SK-N-SH (cell line): ENCODE data around the gene TMEM212. TPM values are rescaled to one million over a fixed set of nuclear protein-coding genes. Genes with fewer than 3 reads are reported as not detected.
A peak's percentile ranks its signal among the peaks of the same experiment; 100 is the strongest.

Experiments used
- CTCF ChIA-PET: fragments of 300-600, 350-600 bp; formaldehyde crosslinking; extraction: SDS; loops from one replicate; lab custom pipeline; 2021; lab: Yijun Ruan, JAX
- POLR2A ChIA-PET: fragments of 350-600 bp; sonication (Branson Sonifier 250); formaldehyde crosslinking; extraction: SDS; loops from one replicate; lab custom pipeline; 2020; ENCODE audit warnings: antibody characterized with exemption, inconsistent platforms; lab: Yijun Ruan, JAX
- DNase-seq: peaks from one replicate; pipeline ENCODE4 v3.0.0; 2012
- H2AFZ ChIP-seq: fragments of 200-600 bp; sonication (generic); 2 replicates; pipeline ENCODE4 v1.8.1; 2016; ENCODE audit warnings: antibody characterized with exemption, mild to moderate bottlenecking, low read depth
- H3F3A ChIP-seq: fragments of 200-600 bp; sonication (generic); replicated peaks from 2 replicates; pipeline ENCODE3; 2016; ENCODE audit warnings: antibody characterized with exemption, mild to moderate bottlenecking; ENCODE audit not compliant: insufficient read depth
- H3K27ac ChIP-seq, 2 experiments: fragments of 200-500 bp in 1 of 2; fragments of 200-600 bp in 1 of 2; sonication (Bioruptor generic) in 1 of 2; sonication (generic), shearing (Covaris generic) in 1 of 2; 2 replicates each; pipeline versions ENCODE4 v1.5.1 to v1.6.1; 2014 to 2016; ENCODE audit warnings: low read depth in 2 of 2, inconsistent platforms in 1 of 2, low read length in 1 of 2, mild to moderate bottlenecking in 1 of 2, mixed read lengths in 1 of 2
- H3K27me3 ChIP-seq: fragments of 200-600 bp; sonication (generic), shearing (Covaris generic); 2 replicates; pipeline ENCODE4 v1.6.1; 2016; ENCODE audit warnings: mixed run types; ENCODE audit not compliant: insufficient read depth
- H3K36me3 ChIP-seq, 2 experiments: fragments of 200-500 bp in 1 of 2; fragments of 200-600 bp in 1 of 2; sonication (Bioruptor generic) in 1 of 2; sonication (generic) in 1 of 2; replicated peaks in 1 of 2; 2 replicates each; pipeline versions ENCODE3 to v1.5.1; 2014 to 2016; ENCODE audit warnings: low read length in 1 of 2, mild to moderate bottlenecking in 1 of 2; ENCODE audit not compliant: insufficient read depth in 2 of 2, control insufficient read depth in 1 of 2
- H3K4me1 ChIP-seq, 2 experiments: fragments of 200-500 bp in 1 of 2; fragments of 200-600 bp in 1 of 2; sonication (Bioruptor generic) in 1 of 2; sonication (generic), shearing (Covaris generic) in 1 of 2; 2 replicates each; pipeline versions ENCODE4 v1.5.1 to v1.6.1; 2014 to 2016; ENCODE audit warnings: low read depth in 1 of 2, low read length in 1 of 2, mixed run types in 1 of 2; ENCODE audit not compliant: insufficient read depth in 2 of 2, control insufficient read depth in 1 of 2
- H3K4me2 ChIP-seq: fragments of 200-600 bp; sonication (generic), shearing (Covaris generic); 2 replicates; pipeline ENCODE4 v1.6.1; 2017; ENCODE audit warnings: mixed run types
- H3K4me3 ChIP-seq, 2 experiments: fragments of 200-500 bp in 1 of 2; fragments of 200-600 bp in 1 of 2; sonication (Bioruptor generic) in 1 of 2; sonication (generic), shearing (Covaris generic) in 1 of 2; 2 replicates each; pipeline versions ENCODE4 v1.5.1 to v1.8.1; 2014 to 2016; ENCODE audit warnings: low read depth in 2 of 2, inconsistent platforms in 1 of 2, low read length in 1 of 2, mild to moderate bottlenecking in 1 of 2, mixed read lengths in 1 of 2, moderate library complexity in 1 of 2
- H3K79me2 ChIP-seq: fragments of 200-600 bp; sonication (generic); 2 replicates; pipeline ENCODE4 v1.8.1; 2017; ENCODE audit warnings: mild to moderate bottlenecking; ENCODE audit not compliant: insufficient read depth
- H3K9ac ChIP-seq: fragments of 200-600 bp; sonication (generic); 2 replicates; pipeline ENCODE4 v1.6.1; 2017; ENCODE audit warnings: mixed run types
- H3K9me2 ChIP-seq: fragments of 200-600 bp; sonication (generic); 2 replicates; pipeline ENCODE4 v1.6.1; 2017; ENCODE audit warnings: mixed run types
- H3K9me3 ChIP-seq: fragments of 200-600 bp; sonication (generic); 2 replicates; pipeline ENCODE4 v1.6.1; 2017; ENCODE audit warnings: mixed run types, mild to moderate bottlenecking, moderate library complexity
- H4K20me1 ChIP-seq: fragments of 200-600 bp; sonication (generic); 2 replicates; pipeline ENCODE4 v1.6.1; 2017; ENCODE audit warnings: mild to moderate bottlenecking, mixed run types; ENCODE audit not compliant: insufficient read depth
- FOSL2 ChIP-seq: IDR thresholded peaks from 2 replicates; pipeline ENCODE4 v1.4.0; 2012; ENCODE audit warnings: low read depth, mild to moderate bottlenecking, moderate library complexity, borderline replicate concordance
- FOXJ3 ChIP-seq: sonication (generic); formaldehyde crosslinking; IDR thresholded peaks from 2 replicates; pipeline ENCODE4 v1.5.1; 2020; ENCODE audit warnings: mild to moderate bottlenecking, missing genetic modification reagents
- FOXM1 ChIP-seq: IDR thresholded peaks from 2 replicates; pipeline ENCODE4 v1.4.0; 2012; ENCODE audit warnings: low read depth, mild to moderate bottlenecking
- MXI1 ChIP-seq: IDR thresholded peaks from 2 replicates; pipeline ENCODE4 v1.6.1; 2012; ENCODE audit warnings: mild to moderate bottlenecking, low read depth, low read length, improper control_type of control experiment
- NFIC ChIP-seq: IDR thresholded peaks from 2 replicates; pipeline ENCODE4 v1.4.0; 2012; ENCODE audit warnings: borderline replicate concordance
- POLR2AphosphoS5 ChIP-seq: IDR thresholded peaks from 2 replicates; pipeline ENCODE4 v1.6.1; 2012; ENCODE audit warnings: low read depth, low read length
- RAD21 ChIP-seq: IDR thresholded peaks from 2 replicates; pipeline ENCODE4 v1.6.1; 2012; ENCODE audit warnings: mild to moderate bottlenecking, low read length
- RXRA ChIP-seq: IDR thresholded peaks from 2 replicates; pipeline ENCODE4 v1.4.0; 2012; ENCODE audit warnings: low read depth, mild to moderate bottlenecking, borderline replicate concordance
- TAF1 ChIP-seq: IDR thresholded peaks from 2 replicates; pipeline ENCODE4 v1.6.1; 2012; ENCODE audit warnings: low read depth, mild to moderate bottlenecking, low read length, moderate library complexity, borderline replicate concordance
- TCF12 ChIP-seq: IDR thresholded peaks from 2 replicates; pipeline ENCODE4 v1.4.0; 2012
- YY1 ChIP-seq: IDR thresholded peaks from 2 replicates; pipeline ENCODE4 v1.4.0; 2012; ENCODE audit warnings: low read depth, mild to moderate bottlenecking
- WGBS: methylation state at CpG from one replicate; pipeline ENCODE4 v1.1.6; 2017; ENCODE audit warnings: low lambda C conversion rate; 5-methylcytosine and 5-hydroxymethylcytosine counted together
- polyA plus RNA-seq, 3 experiments: library from polyadenylated mRNA; depleted of rRNA; stranded (reverse); fragments of >200 nt; gene quantifications; 2 replicates each; pipeline ENCODE4 v1.2.3, GENCODE V29; 2012
- TF ChIP-seq, protein P1 (sequence below): fragments of 200-600 bp; sonication (generic); IDR thresholded peaks from 2 replicates; pipeline ENCODE4 v1.6.1; 2017; ENCODE audit warnings: antibody characterized with exemption, mild to moderate bottlenecking, moderate library complexity
- TF ChIP-seq, protein P2 (sequence below): IDR thresholded peaks from 2 replicates; pipeline ENCODE4 v1.4.0; 2012; ENCODE audit warnings: low read depth
- TF ChIP-seq, protein P3 (sequence below): IDR thresholded peaks from 2 replicates; pipeline ENCODE4; 2012
- TF ChIP-seq, protein P4 (sequence below): IDR thresholded peaks from 2 replicates; pipeline ENCODE4 v1.4.0; 2012; ENCODE audit warnings: low read depth, borderline replicate concordance

The TMEM212 gene
- polyA plus RNA-seq, 1 of the 3 experiments (the other 2 are of a cell fraction), result not detected

DNA sequence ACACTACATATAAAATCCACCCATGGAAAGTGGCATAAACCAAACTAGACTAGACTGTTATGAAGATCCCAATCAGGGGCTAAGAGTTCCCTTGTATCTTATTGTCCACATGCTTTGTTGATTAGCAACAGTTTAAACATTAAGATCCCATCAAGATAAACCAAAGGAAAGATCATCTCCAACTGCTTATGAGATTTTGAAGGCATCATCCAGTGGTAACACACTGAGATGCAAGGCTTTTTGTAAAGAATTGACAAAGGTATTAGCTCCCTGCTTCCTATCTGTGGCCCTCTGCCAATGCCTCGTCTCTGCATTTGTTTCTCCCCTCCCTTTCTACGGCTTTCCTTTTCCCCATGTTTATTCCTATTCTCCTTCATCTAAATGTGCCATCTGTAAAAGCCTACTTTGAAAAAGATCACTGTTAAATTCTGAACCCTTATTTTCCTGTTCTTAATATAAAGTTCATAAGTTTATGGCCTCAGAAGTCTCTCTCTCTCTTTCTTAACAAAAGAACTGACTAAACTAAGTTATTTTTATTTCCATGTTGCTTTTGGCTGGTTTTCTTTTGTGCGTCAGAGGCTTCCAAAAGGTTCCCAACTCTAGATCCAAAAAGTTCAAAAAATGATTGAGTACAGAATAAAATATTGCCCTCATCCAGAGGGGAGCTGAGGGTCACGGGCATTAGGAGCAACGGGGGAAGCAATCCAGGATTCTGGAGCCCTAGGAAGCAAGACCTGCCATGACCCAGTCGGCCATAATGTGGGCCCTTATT, 38.3 kb upstream of the TMEM212 start:
- CTCF ChIA-PET, result no interaction called here
- no peak overlapping the region for H2AFZ ChIP-seq
- H3K27me3 ChIP-seq, result no peaks in the 10 kb centered on the region
- no peaks in the 10 kb centered on the region for H3K9me2 ChIP-seq
- no peaks in the 10 kb centered on the region for H4K20me1 ChIP-seq
- H3K27ac ChIP-seq, result peak overlapping the region in 1 of 2 experiments; percentile 82; a peak in 2 of 4 replicates
- TF ChIP-seq YY1 (no peak), RAD21 (no peak), FOSL2 (no peak), TAF1 (no peak), FOXM1 (no peak)
- TF ChIP-seq, protein P1, sequence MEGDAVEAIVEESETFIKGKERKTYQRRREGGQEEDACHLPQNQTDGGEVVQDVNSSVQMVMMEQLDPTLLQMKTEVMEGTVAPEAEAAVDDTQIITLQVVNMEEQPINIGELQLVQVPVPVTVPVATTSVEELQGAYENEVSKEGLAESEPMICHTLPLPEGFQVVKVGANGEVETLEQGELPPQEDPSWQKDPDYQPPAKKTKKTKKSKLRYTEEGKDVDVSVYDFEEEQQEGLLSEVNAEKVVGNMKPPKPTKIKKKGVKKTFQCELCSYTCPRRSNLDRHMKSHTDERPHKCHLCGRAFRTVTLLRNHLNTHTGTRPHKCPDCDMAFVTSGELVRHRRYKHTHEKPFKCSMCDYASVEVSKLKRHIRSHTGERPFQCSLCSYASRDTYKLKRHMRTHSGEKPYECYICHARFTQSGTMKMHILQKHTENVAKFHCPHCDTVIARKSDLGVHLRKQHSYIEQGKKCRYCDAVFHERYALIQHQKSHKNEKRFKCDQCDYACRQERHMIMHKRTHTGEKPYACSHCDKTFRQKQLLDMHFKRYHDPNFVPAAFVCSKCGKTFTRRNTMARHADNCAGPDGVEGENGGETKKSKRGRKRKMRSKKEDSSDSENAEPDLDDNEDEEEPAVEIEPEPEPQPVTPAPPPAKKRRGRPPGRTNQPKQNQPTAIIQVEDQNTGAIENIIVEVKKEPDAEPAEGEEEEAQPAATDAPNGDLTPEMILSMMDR, result no peak
- TF ChIP-seq, protein P2, sequence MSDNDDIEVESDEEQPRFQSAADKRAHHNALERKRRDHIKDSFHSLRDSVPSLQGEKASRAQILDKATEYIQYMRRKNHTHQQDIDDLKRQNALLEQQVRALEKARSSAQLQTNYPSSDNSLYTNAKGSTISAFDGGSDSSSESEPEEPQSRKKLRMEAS, result no peak
- TF ChIP-seq, all 33 proteins: peak for 0
- H3K79me2 ChIP-seq, result peaks cover 23% of the 10 kb centered on the region
- peaks cover 4 to 25% of the 10 kb centered on the region in 2 experiments; a peak in 2 of 4 replicates for H3K4me1 ChIP-seq
- POLR2A ChIA-PET, result no interaction called here
- no peaks in the 10 kb centered on the region for H3K36me3 ChIP-seq
- peak overlapping the region; percentile 30; the same call in 1 of the 2 replicates for H3K4me2 ChIP-seq
- no peaks in the 10 kb centered on the region for H3K9me3 ChIP-seq
- WGBS, result 75% methylated on average over 6 of the region's 6 CpGs
- H3K4me3 ChIP-seq, result no peak overlapping the region
- peaks cover 14% of the 10 kb centered on the region for H3F3A ChIP-seq
- H3K9ac ChIP-seq, result peak overlapping the region; percentile 20; the same call in 1 of the 2 replicates
- no peak for DNase-seq

DNA sequence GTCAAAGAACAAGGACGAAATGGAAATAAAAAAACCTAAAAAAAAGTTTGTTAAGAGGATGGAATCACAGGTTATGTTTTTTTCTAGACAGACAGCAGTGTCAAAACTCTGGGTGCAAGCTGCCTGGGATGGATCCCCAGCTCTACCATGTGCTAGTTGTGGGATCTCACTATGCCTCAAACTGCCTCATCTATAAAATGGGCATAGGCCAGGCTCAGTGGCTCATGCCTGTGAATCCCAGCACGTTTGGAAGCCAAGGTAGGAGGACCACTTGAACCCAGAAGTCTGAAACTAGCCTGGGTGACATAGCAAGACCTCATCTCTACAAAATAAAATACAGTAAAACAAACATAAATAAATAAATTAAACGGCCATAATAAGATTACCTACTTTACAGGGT, 37.5 kb upstream of the TMEM212 start:
- 57% methylated on average over 3 of the region's 3 CpGs for WGBS

More for the DNA sequence above, 37.5 kb upstream of the TMEM212 start:
- ChIA-PET CTCF (no interaction called here), POLR2A (no interaction called here)
- Histone ChIP-seq H3K9me3 (no peaks in the 10 kb centered on the region), H3K36me3 (no peaks in the 10 kb centered on the region), H3K27ac (peak overlapping the region in 1 of 2 experiments; percentile 82; a peak in 1 of 4 replicates), H3K4me3 (no peak overlapping the region), H3K4me2 (no peak overlapping the region), H2AFZ (no peak overlapping the region), H3K4me1 (peaks cover 6 to 25% of the 10 kb centered on the region in 2 experiments; a peak in 3 of 4 replicates), H3K9ac (no peak overlapping the region), H4K20me1 (no peaks in the 10 kb centered on the region), H3K9me2 (no peaks in the 10 kb centered on the region), H3K79me2 (peaks cover 23% of the 10 kb centered on the region), H3F3A (peaks cover 16% of the 10 kb centered on the region), H3K27me3 (no peaks in the 10 kb centered on the region)
- no peak for DNase-seq
- TF ChIP-seq TCF12 (no peak), MXI1 (no peak), POLR2AphosphoS5 (no peak), FOXJ3 (CRISPR knock-in tag) (no peak), NFIC (no peak), RXRA (no peak), TAF1 (no peak), FOSL2 (no peak)
- TF ChIP-seq, protein P3, sequence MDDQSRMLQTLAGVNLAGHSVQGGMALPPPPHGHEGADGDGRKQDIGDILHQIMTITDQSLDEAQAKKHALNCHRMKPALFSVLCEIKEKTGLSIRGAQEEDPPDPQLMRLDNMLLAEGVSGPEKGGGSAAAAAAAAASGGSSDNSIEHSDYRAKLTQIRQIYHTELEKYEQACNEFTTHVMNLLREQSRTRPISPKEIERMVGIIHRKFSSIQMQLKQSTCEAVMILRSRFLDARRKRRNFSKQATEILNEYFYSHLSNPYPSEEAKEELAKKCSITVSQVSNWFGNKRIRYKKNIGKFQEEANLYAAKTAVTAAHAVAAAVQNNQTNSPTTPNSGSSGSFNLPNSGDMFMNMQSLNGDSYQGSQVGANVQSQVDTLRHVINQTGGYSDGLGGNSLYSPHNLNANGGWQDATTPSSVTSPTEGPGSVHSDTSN, result no peak
- TF ChIP-seq, protein P1, result no peak
- TF ChIP-seq, protein P4, sequence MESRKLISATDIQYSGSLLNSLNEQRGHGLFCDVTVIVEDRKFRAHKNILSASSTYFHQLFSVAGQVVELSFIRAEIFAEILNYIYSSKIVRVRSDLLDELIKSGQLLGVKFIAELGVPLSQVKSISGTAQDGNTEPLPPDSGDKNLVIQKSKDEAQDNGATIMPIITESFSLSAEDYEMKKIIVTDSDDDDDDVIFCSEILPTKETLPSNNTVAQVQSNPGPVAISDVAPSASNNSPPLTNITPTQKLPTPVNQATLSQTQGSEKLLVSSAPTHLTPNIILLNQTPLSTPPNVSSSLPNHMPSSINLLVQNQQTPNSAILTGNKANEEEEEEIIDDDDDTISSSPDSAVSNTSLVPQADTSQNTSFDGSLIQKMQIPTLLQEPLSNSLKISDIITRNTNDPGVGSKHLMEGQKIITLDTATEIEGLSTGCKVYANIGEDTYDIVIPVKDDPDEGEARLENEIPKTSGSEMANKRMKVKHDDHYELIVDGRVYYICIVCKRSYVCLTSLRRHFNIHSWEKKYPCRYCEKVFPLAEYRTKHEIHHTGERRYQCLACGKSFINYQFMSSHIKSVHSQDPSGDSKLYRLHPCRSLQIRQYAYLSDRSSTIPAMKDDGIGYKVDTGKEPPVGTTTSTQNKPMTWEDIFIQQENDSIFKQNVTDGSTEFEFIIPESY, result no peak
